Measurements from ENCODE around the gene NXT1.

The NXT1 gene

DNA sequence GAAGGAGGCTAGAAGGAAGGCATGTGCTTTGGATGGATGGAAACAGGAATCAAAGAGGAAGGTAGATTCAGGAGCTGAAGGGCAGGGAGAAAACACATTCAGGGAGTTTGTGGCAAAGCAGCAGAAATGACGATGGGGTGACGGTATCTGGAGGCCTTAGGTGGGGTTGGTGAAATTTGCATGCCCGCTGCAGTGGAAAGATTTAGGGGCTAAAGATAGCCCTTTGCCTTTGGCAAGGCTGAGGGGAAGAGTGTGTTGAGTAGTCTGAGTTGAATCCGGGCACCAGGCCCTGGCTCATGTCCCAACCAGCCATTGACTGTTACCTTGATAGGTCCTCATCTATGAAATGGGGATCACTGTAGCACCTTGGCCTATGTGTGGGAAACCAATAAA is 12.7 kb downstream of the NXT1 start:
- Histone ChIP-seq H3K4me3 (ENCODE audit: low read depth, low read length, poor library complexity, severe bottlenecking) (peak overlapping the region; percentile 71), H2AFZ (ENCODE audit: low read length) (no peak overlapping the region), H3K36me3 (ENCODE audit: insufficient read depth, low read length) (peaks cover 38% of the 10 kb centered on the region), H4K20me1 (ENCODE audit: insufficient read depth, low read length) (no peaks in the 10 kb centered on the region), H3K9me2 (ENCODE audit: low read depth, low read length) (no peaks in the 10 kb centered on the region), H3K4me2 (ENCODE audit: low read length) (peak overlapping the region; percentile 97), H3K79me2 (ENCODE audit: insufficient read depth, low read length) (peaks cover 53% of the 10 kb centered on the region), H3K9me3 (ENCODE audit: low read length) (no peaks in the 10 kb centered on the region), H3K4me1 (ENCODE audit: insufficient read depth, low read length, severe bottlenecking) (peaks cover 66% of the 10 kb centered on the region), H3F3A (ENCODE audit: insufficient read depth, low read length) (no peaks in the 10 kb centered on the region), H3K27me3 (ENCODE audit: insufficient read depth, low read length) (no peaks in the 10 kb centered on the region), H3K27ac (ENCODE audit: low read depth, low read length, poor library complexity, severe bottlenecking) (peak overlapping the region; percentile 89), H3K9ac (ENCODE audit: low read length) (peak overlapping the region; percentile 88)
- no peak for TF ChIP-seq EZH2 (IDR thresholded peaks at IDR 0.05; ENCODE audit: borderline replicate concordance, low read length)
- TF ChIP-seq, protein P1, sequence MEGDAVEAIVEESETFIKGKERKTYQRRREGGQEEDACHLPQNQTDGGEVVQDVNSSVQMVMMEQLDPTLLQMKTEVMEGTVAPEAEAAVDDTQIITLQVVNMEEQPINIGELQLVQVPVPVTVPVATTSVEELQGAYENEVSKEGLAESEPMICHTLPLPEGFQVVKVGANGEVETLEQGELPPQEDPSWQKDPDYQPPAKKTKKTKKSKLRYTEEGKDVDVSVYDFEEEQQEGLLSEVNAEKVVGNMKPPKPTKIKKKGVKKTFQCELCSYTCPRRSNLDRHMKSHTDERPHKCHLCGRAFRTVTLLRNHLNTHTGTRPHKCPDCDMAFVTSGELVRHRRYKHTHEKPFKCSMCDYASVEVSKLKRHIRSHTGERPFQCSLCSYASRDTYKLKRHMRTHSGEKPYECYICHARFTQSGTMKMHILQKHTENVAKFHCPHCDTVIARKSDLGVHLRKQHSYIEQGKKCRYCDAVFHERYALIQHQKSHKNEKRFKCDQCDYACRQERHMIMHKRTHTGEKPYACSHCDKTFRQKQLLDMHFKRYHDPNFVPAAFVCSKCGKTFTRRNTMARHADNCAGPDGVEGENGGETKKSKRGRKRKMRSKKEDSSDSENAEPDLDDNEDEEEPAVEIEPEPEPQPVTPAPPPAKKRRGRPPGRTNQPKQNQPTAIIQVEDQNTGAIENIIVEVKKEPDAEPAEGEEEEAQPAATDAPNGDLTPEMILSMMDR (IDR thresholded peaks at IDR 0.05; ENCODE audit: low read length) = no peak

DNA sequence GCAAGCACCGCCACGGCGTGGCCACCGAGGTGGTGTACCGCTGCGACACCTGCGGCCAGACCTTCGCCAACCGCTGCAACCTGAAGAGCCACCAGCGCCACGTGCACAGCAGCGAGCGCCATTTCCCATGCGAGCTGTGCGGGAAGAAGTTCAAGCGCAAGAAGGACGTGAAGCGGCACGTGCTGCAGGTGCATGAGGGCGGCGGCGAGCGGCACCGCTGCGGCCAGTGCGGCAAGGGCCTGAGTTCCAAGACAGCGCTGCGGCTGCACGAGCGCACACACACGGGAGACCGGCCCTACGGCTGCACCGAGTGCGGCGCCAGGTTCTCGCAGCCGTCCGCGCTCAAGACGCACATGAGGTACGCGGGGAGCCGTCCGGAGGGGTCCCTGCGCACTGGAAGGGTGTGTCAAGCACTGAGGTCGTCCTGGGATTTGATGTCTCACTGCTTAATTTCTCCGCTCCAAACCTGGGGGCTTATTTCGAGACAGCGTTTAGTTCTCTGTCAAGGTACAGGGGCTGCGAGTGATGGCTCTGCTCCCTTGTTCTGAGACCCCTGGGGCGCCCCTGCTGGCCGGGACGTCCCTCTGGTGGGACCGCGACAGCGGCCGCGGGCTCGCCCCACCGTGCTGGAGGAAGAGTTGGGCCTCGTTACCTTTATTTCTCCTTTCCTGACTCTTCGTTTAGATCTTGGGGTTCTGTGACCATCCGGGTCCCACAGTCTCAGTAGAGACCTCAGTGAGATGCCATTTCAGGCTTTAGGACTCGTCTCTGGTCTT is 15.0 kb downstream of the NXT1 start:
- no peak overlapping the region for H2AFZ ChIP-seq (ENCODE audit: low read length)
- peaks cover 61% of the 10 kb centered on the region for H3K36me3 ChIP-seq (ENCODE audit: insufficient read depth, low read length)
- peak overlapping the region; percentile 56 for H3K4me2 ChIP-seq (ENCODE audit: low read length)
- H3F3A ChIP-seq (ENCODE audit: insufficient read depth, low read length) = no peaks in the 10 kb centered on the region
- H3K27ac ChIP-seq (ENCODE audit: low read depth, low read length, poor library complexity, severe bottlenecking) = no peak overlapping the region
- TF ChIP-seq EZH2 (IDR thresholded peaks at IDR 0.05; ENCODE audit: borderline replicate concordance, low read length) = no peak
- TF ChIP-seq, protein P1 (IDR thresholded peaks at IDR 0.05; ENCODE audit: low read length) = no peak; the same call in 1 of the 2 replicates
- H3K9me2 ChIP-seq (ENCODE audit: low read depth, low read length) = no peaks in the 10 kb centered on the region
- peaks cover 54% of the 10 kb centered on the region for H3K4me1 ChIP-seq (ENCODE audit: insufficient read depth, low read length, severe bottlenecking)
- no peaks in the 10 kb centered on the region for H3K27me3 ChIP-seq (ENCODE audit: insufficient read depth, low read length)
- H3K9me3 ChIP-seq (ENCODE audit: low read length) = no peaks in the 10 kb centered on the region
- 0 out of 2 replicates have a peak, but pooled peaks cover 2% of the 10 kb centered on the region for H4K20me1 ChIP-seq (ENCODE audit: insufficient read depth, low read length)
- peak overlapping the region; percentile 33; the same call in 1 of the 2 replicates for H3K9ac ChIP-seq (ENCODE audit: low read length)
- H3K79me2 ChIP-seq (ENCODE audit: insufficient read depth, low read length) = peaks cover 58% of the 10 kb centered on the region
- no peak overlapping the region for H3K4me3 ChIP-seq (ENCODE audit: low read depth, low read length, poor library complexity, severe bottlenecking)

DNA sequence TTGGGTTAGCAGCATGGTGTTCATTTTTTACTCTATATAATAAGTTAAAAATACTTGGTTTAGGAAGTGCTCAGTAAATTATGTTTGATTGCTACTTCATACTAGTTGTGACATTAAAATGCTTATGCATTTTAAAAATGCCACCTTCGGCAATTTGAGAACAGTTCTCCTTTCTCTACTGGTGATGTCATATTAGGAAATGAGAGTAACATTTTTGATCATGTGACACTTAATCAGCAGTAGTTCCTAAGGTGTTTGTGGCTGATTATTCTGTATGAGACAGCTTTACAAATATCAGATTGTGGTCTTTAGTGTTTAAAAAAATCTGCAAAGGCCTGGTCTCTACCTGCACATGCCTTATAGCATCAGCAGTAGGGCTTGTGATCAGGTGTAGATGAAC is 15.8 kb downstream of the NXT1 start:
- Histone ChIP-seq H4K20me1 (ENCODE audit: insufficient read depth, low read length) (0 out of 2 replicates have a peak, but pooled peaks cover 2% of the 10 kb centered on the region), H3K4me2 (ENCODE audit: low read length) (peak overlapping the region; percentile 56), H3K4me3 (ENCODE audit: low read depth, low read length, poor library complexity, severe bottlenecking) (peak overlapping the region; percentile 35), H3F3A (ENCODE audit: insufficient read depth, low read length) (no peaks in the 10 kb centered on the region), H3K27me3 (ENCODE audit: insufficient read depth, low read length) (no peaks in the 10 kb centered on the region), H2AFZ (ENCODE audit: low read length) (no peak overlapping the region), H3K36me3 (ENCODE audit: insufficient read depth, low read length) (peaks cover 69% of the 10 kb centered on the region), H3K27ac (ENCODE audit: low read depth, low read length, poor library complexity, severe bottlenecking) (no peak overlapping the region), H3K9me3 (ENCODE audit: low read length) (no peaks in the 10 kb centered on the region), H3K9me2 (ENCODE audit: low read depth, low read length) (no peaks in the 10 kb centered on the region), H3K79me2 (ENCODE audit: insufficient read depth, low read length) (peaks cover 58% of the 10 kb centered on the region), H3K4me1 (ENCODE audit: insufficient read depth, low read length, severe bottlenecking) (peaks cover 46% of the 10 kb centered on the region), H3K9ac (ENCODE audit: low read length) (peak overlapping the region; percentile 33)
- TF ChIP-seq, protein P1 (IDR thresholded peaks at IDR 0.05; ENCODE audit: low read length) = no peak
- TF ChIP-seq EZH2 (IDR thresholded peaks at IDR 0.05; ENCODE audit: borderline replicate concordance, low read length) = no peak

Measured in OCI-LY1 (cell line).